Epithelial cell of proximal tubule (primary cell): Measurements from ENCODE around the gene FOXL2. TPM values are rescaled to one million over a fixed set of nuclear protein-coding genes. Genes with fewer than 3 reads are reported as not detected.

Experiments used
- DNase-seq: peaks from one replicate; pipeline ENCODE4 v3.0.0-alpha.2; 2011; ENCODE audit warnings: low read depth
- H3K4me3 ChIP-seq: 2 replicates; pipeline ENCODE4 v1.5.1; 2011; ENCODE audit warnings: low read depth, mild to moderate bottlenecking, low read length
- CTCF ChIP-seq: conservative IDR thresholded peaks from 2 replicates; pipeline ENCODE4 v1.5.1; 2012; ENCODE audit warnings: low read depth, mild to moderate bottlenecking, low read length
- total RNA-seq: library from RNA; depleted of rRNA; stranded (reverse); fragments of >200 nt; gene quantifications from 2 replicates; pipeline ENCODE4 v1.2.3, GENCODE V29; 2015

Gene FOXL2
- total RNA-seq, 1 donor from 2014 or later: 2.0 TPM

- no peak overlapping the region for H3K4me3 ChIP-seq
- DNase-seq: no peak
- TF ChIP-seq CTCF: no peak
Measured at GRCh38 chr3:138936741-138937689, 9.9 kb downstream of the FOXL2 start.

DNA sequence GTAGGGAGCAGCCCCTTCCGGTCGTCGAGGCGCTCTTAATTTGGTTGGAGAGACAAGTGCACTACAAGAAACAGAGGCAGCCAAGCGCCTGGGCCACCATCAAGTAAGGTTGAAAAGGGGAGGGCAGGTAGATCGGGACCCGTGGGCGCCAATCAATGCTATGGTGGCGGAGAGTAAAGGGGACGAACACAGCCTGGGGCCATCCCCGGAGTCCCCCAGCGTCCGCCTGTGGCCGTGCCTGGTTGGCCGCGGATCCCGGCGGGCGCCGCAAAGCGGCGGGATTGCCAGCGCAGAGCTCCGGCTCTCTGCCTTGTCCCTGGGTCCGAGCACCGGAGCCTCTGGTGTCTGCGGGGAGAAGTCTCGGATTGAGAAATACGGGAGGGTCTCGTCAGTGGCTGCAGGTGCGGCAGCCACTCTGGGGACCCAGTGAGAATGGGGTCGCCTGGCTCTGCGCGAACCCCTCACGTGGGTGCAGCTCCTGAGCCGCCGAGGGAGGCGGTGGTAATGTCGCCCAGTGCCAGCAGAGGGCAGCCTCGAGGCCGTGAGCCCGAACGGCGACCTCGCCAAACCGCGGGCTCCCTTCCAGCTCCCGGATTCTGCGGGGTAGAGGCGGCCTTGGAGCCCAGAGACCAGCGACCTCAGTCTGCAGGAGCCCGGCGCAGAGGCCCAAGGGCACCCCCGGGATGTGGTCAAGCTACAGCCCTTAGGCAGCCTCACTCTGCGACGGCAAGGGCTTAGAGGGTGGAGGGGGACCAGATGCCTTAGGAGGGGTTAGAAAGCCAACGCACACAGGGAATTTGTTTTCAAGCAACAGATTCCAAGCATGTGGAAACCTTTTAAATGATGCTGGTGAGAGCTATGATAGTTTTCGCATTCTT, 10.8 kb downstream of the FOXL2 start:
- DNase-seq: no peak
- peak; percentile 65 for TF ChIP-seq CTCF
- peak overlapping the region; percentile 48 for H3K4me3 ChIP-seq

- peak overlapping the region; percentile 48 for H3K4me3 ChIP-seq
Measured at GRCh38 chr3:138935505-138935862, 11.5 kb downstream of the FOXL2 start.

GRCh38 chr3:138933981-138934691, 12.8 kb downstream of the FOXL2 start:
- DNase-seq: no peak
- no peak overlapping the region for H3K4me3 ChIP-seq
- no peak for TF ChIP-seq CTCF

More at GRCh38 chr3:138935505-138935862, 11.5 kb downstream of the FOXL2 start:
- no peak for TF ChIP-seq CTCF
- DNase-seq: no peak

- no peak for DNase-seq
- no peak overlapping the region for H3K4me3 ChIP-seq
- TF ChIP-seq CTCF: no peak
Measured at GRCh38 chr3:138933068-138933668, 13.8 kb downstream of the FOXL2 start.

- no peak for DNase-seq
- H3K4me3 ChIP-seq: no peak overlapping the region
- no peak for TF ChIP-seq CTCF
Measured at GRCh38 chr3:138928727-138929372, 18.1 kb downstream of the FOXL2 start.
